Measurements from ENCODE around the gene ZNF311. TPM values are rescaled to one million over a fixed set of nuclear protein-coding genes. Genes with fewer than 3 reads are reported as not detected.

The ZNF311 gene
- total and polyA plus RNA-seq, 9 of the 15 experiments (the other 6 are each of a cell fraction or from before 2014, with no cell fraction given): 5.1 to 10.0 (median 7.5) TPM

GRCh38 chr6:28979679-28980078 is 25.4 kb downstream of the ZNF311 start:
- FAIRE-seq (peak; percentile 35), DNase-seq (ENCODE audit: extremely low read depth in 1 of 4, low spot score in 3 of 4) (peak; percentile 42 to 79 (median 48)), ATAC-seq (peak; percentile 9)
- no TSS peak for BruUV-seq (replicated peaks)
- no peaks in the 10 kb centered on the region for H3K79me2 ChIP-seq (ENCODE audit: control insufficient read depth, insufficient read depth, low read length)
- H3K27ac ChIP-seq (ENCODE audit: extremely low read depth, low read depth, low read length): peak overlapping the region; percentile 97
- H3K36me3 ChIP-seq (ENCODE audit: control insufficient read depth, insufficient read depth, low read length): no peaks in the 10 kb centered on the region
- H3K9me1 ChIP-seq (ENCODE audit: control insufficient read depth, insufficient read depth, low read length): no peaks in the 10 kb centered on the region
- H2AFZ ChIP-seq (ENCODE audit: low read depth, low read length): peak overlapping the region; percentile 87
- peak overlapping the region; percentile 56 for H3K4me3 ChIP-seq
- peaks cover 27 to 34% of the 10 kb centered on the region in 2 experiments for H3K4me1 ChIP-seq (replicated peaks in 1 of 2; ENCODE audit: control insufficient read depth in 2 of 2, insufficient read depth in 2 of 2, low read length in 2 of 2)
- ChIA-PET CTCF (ENCODE audit: low intra/inter-chr PET ratio) (interaction anchor here (1.2 to 1.5 kb wide), 2 partner anchors 27 to 38 kb away, joined by 4 to 5 read pairs; no protein-coding TSS in a partner anchor), POLR2A (interaction anchor here (0.7 to 3.8 kb wide), 8 partner anchors 10 to 120 kb away, joined by 3 to 21 read pairs (median 8); partner anchors contain the start of gene ZNF311)
- H4K20me1 ChIP-seq (replicated peaks; ENCODE audit: control insufficient read depth, insufficient read depth, low read length): no peaks in the 10 kb centered on the region
- H3K9ac ChIP-seq (ENCODE audit: insufficient read depth in 1 of 2, low read depth in 2 of 2, low read length in 2 of 2): peak overlapping the region; percentile 29 to 99; a peak in 3 of 4 replicates
- WGBS (ENCODE audit: insufficient coverage, low coverage, missing lambda C conversion rate): 0% methylated on average over 2 of the region's 2 CpGs
- in situ Hi-C loops (cut with MboI) (loop anchor here (5.0 kb wide), 1 partner anchor 32 kb away; no protein-coding TSS in a partner anchor), intact Hi-C loops (cut with micrococcal nuclease) (loop anchor here (5.0 to 10.0 kb wide), 2 partner anchors 117 to 295 kb away; no protein-coding TSS in a partner anchor)
- 0 out of 2 replicates have a peak, but pooled peaks cover 7% of the 10 kb centered on the region for H3K9me3 ChIP-seq (replicated peaks; ENCODE audit: control insufficient read depth, insufficient read depth, low read depth, low read length)
- H3K27me3 ChIP-seq (ENCODE audit: control insufficient read depth in 2 of 2, insufficient read depth in 2 of 2, low read length in 2 of 2): no peaks in the 10 kb centered on the region
- peak overlapping the region; percentile 98 for H3K4me2 ChIP-seq (ENCODE audit: insufficient read depth, low read length)
- TF ChIP-seq CTBP1 (IDR thresholded peaks at IDR 0.05; ENCODE audit: borderline replicate concordance) (peak; percentile 32; the same call in 1 of the 2 replicates), HDAC2 (IDR thresholded peaks at IDR 0.05) (peak; percentile 32; the same call in 1 of the 2 replicates), GATAD2A (IDR thresholded peaks at IDR 0.05) (0 out of 2 replicates have a peak, but pooled peaks have one; percentile 51), SOX6 (IDR thresholded peaks at IDR 0.05) (peak; percentile 38; the same call in 1 of the 2 replicates), EP300 (IDR thresholded peaks at IDR 0.05; ENCODE audit: low read length) (peak; percentile 49; the same call in 1 of the 2 replicates), ADNP (tag; IDR thresholded peaks at IDR 0.05) (peak; percentile 36; the same call in 1 of the 2 replicates), ZNF644 (tag; IDR thresholded peaks at IDR 0.05; ENCODE audit: low read depth) (peak; percentile 54; the same call in 1 of the 2 replicates), CC2D1A (IDR thresholded peaks at IDR 0.05) (0 out of 2 replicates have a peak, but pooled peaks have one; percentile 9), BHLHE40 (IDR thresholded peaks at IDR 0.05; ENCODE audit: low read length) (no peak), NONO (IDR thresholded peaks at IDR 0.05; ENCODE audit: low read depth in 2 of 2, low read length in 1 of 2) (peak in 1 of 2 experiments; percentile 70; a peak in 1 of 4 replicates), ZNF408 (CRISPR knock-in tag; IDR thresholded peaks at IDR 0.05; ENCODE audit: low read depth) (no peak), HNRNPL (IDR thresholded peaks at IDR 0.05; ENCODE audit: low read depth, low read length) (0 out of 2 replicates have a peak, but pooled peaks have one; percentile 51), DMBX1 (CRISPR knock-in tag; IDR thresholded peaks at IDR 0.05; ENCODE audit: borderline replicate concordance) (peak; percentile 60; the same call in 1 of the 2 replicates)
- TF ChIP-seq, protein P1, sequence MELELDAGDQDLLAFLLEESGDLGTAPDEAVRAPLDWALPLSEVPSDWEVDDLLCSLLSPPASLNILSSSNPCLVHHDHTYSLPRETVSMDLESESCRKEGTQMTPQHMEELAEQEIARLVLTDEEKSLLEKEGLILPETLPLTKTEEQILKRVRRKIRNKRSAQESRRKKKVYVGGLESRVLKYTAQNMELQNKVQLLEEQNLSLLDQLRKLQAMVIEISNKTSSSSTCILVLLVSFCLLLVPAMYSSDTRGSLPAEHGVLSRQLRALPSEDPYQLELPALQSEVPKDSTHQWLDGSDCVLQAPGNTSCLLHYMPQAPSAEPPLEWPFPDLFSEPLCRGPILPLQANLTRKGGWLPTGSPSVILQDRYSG (tag; conservative IDR thresholded peaks at IDR 0.05; ENCODE audit: low read depth): peak; percentile 38; the same call in 1 of the 2 replicates
- TF ChIP-seq, protein P2, sequence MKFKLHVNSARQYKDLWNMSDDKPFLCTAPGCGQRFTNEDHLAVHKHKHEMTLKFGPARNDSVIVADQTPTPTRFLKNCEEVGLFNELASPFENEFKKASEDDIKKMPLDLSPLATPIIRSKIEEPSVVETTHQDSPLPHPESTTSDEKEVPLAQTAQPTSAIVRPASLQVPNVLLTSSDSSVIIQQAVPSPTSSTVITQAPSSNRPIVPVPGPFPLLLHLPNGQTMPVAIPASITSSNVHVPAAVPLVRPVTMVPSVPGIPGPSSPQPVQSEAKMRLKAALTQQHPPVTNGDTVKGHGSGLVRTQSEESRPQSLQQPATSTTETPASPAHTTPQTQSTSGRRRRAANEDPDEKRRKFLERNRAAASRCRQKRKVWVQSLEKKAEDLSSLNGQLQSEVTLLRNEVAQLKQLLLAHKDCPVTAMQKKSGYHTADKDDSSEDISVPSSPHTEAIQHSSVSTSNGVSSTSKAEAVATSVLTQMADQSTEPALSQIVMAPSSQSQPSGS (CRISPR knock-in tag; IDR thresholded peaks at IDR 0.05): no peak
- TF ChIP-seq, protein P3, sequence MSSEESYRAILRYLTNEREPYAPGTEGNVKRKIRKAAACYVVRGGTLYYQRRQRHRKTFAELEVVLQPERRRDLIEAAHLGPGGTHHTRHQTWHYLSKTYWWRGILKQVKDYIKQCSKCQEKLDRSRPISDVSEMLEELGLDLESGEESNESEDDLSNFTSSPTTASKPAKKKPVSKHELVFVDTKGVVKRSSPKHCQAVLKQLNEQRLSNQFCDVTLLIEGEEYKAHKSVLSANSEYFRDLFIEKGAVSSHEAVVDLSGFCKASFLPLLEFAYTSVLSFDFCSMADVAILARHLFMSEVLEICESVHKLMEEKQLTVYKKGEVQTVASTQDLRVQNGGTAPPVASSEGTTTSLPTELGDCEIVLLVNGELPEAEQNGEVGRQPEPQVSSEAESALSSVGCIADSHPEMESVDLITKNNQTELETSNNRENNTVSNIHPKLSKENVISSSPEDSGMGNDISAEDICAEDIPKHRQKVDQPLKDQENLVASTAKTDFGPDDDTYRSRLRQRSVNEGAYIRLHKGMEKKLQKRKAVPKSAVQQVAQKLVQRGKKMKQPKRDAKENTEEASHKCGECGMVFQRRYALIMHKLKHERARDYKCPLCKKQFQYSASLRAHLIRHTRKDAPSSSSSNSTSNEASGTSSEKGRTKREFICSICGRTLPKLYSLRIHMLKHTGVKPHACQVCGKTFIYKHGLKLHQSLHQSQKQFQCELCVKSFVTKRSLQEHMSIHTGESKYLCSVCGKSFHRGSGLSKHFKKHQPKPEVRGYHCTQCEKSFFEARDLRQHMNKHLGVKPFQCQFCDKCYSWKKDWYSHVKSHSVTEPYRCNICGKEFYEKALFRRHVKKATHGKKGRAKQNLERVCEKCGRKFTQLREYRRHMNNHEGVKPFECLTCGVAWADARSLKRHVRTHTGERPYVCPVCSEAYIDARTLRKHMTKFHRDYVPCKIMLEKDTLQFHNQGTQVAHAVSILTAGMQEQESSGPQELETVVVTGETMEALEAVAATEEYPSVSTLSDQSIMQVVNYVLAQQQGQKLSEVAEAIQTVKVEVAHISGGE (CRISPR knock-in tag; IDR thresholded peaks at IDR 0.05): 0 out of 6 replicates have a peak, but pooled peaks of 1 of the 3 experiments have one; percentile 44
